ENCODE data around the gene SUV39H1. TPM values are rescaled to one million over a fixed set of nuclear protein-coding genes. Genes with fewer than 3 reads are reported as not detected.
"Not testable (repeated sequence)": the region's sequence is repeated elsewhere in the genome, so short reads cannot be mapped to it uniquely, and the experiment has no call there.

The SUV39H1 gene
- total RNA-seq, 2 donors from 2014 or later: 3.8 to 8.0 TPM

- Histone ChIP-seq H3K9me3 (no peaks in the 10 kb centered on the region), H3K4me3 (no peak overlapping the region), H3K4me1 (no peaks in the 10 kb centered on the region), H3K36me3 (no peaks in the 10 kb centered on the region), H3K27ac (no peak overlapping the region), H3K27me3 (no peaks in the 10 kb centered on the region)
- TF ChIP-seq CTCF (IDR thresholded peaks at IDR 0.05): no peak
- DNase-seq (ENCODE audit: low spot score): no peak
These were observed 32.4 kb upstream of the SUV39H1 start for GRCh38 chrX:48664156-48664555.

DNA sequence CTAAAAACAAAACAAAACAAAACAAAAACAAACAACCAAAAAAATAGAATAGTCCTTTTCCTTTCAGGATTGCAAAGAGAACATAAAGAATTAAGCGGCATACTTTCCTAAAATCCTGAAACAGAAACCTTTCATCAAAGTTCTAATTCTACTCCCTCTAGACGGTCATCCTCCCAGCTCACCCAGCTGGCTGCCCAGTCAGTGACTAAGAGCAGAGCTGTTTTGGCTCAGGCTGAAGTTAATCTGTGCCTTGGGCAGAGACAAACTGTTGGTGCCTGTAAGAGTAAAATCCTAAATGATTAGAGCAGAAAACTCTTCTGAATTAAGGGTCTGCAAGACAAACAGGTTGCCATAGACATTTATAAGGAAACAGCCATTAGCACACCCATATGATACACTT is 30.5 kb upstream of the SUV39H1 start:
- no peak for TF ChIP-seq CTCF (IDR thresholded peaks at IDR 0.05)
- H3K4me1 ChIP-seq: no peaks in the 10 kb centered on the region
- no peaks in the 10 kb centered on the region for H3K27me3 ChIP-seq
- no peak for DNase-seq (ENCODE audit: low spot score)
- no peaks in the 10 kb centered on the region for H3K9me3 ChIP-seq
- no peak overlapping the region for H3K4me3 ChIP-seq
- H3K36me3 ChIP-seq: no peaks in the 10 kb centered on the region
- H3K27ac ChIP-seq: no peak overlapping the region

DNA sequence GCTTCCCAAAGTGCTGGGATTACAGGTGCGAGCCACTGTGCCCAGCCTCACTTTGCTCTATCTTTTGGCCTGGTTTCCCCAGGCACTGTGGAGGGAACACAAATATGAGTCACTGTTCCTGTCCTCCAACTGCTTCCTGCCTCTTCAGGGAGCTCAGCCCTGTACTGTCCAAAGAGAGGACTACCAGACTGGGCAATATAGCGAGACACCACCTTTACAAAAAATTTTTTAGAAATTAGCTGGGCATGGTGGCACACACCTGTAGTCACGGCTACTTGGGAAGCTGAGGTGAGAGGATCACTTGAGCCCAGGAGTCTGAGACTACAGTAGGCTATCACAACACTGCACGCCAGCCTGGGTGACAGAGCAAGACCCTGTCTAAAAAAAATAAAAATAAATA is 29.9 kb upstream of the SUV39H1 start:
- DNase-seq (ENCODE audit: low spot score): no peak

DNA sequence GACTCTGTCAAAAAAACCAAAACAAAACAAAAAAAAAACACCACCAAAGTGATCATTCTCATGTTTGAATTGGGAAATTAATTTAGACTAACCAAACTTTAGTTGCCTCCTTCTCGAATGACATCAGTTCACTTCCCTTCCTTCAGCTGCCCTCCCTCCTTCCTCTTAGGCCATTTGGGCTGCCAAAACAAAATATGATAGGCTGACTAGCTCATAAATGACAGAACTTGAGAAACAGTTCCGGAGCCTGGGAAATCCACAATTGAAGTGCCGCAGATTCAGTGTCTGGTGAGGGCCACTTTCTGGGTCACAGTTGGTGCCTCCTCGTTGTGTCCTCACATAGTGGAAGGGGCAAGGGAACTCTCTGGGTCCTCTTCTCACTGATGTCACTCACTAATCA is 29.0 kb upstream of the SUV39H1 start:
- no peak overlapping the region for H3K27ac ChIP-seq
- DNase-seq (ENCODE audit: low spot score): no peak
- H3K9me3 ChIP-seq: no peaks in the 10 kb centered on the region
- H3K36me3 ChIP-seq: no peaks in the 10 kb centered on the region
- H3K27me3 ChIP-seq: no peaks in the 10 kb centered on the region
- H3K4me1 ChIP-seq: no peaks in the 10 kb centered on the region
- no peak for TF ChIP-seq CTCF (IDR thresholded peaks at IDR 0.05)
- H3K4me3 ChIP-seq: no peak overlapping the region

More for the DNA sequence above, 29.9 kb upstream of the SUV39H1 start:
- H3K27me3 ChIP-seq: no peaks in the 10 kb centered on the region
- H3K9me3 ChIP-seq: no peaks in the 10 kb centered on the region
- no peak overlapping the region for H3K4me3 ChIP-seq
- TF ChIP-seq CTCF (IDR thresholded peaks at IDR 0.05): no peak
- no peaks in the 10 kb centered on the region for H3K36me3 ChIP-seq
- H3K27ac ChIP-seq: no peak overlapping the region
- H3K4me1 ChIP-seq: no peaks in the 10 kb centered on the region

GRCh38 chrX:48668187-48668586 is 28.3 kb upstream of the SUV39H1 start:
- not testable (repeated sequence) for H3K9me3 ChIP-seq; H3K4me3 ChIP-seq; H3K4me1 ChIP-seq; H3K27ac ChIP-seq; H3K36me3 ChIP-seq; H3K27me3 ChIP-seq; DNase-seq (ENCODE audit: low spot score)

DNA sequence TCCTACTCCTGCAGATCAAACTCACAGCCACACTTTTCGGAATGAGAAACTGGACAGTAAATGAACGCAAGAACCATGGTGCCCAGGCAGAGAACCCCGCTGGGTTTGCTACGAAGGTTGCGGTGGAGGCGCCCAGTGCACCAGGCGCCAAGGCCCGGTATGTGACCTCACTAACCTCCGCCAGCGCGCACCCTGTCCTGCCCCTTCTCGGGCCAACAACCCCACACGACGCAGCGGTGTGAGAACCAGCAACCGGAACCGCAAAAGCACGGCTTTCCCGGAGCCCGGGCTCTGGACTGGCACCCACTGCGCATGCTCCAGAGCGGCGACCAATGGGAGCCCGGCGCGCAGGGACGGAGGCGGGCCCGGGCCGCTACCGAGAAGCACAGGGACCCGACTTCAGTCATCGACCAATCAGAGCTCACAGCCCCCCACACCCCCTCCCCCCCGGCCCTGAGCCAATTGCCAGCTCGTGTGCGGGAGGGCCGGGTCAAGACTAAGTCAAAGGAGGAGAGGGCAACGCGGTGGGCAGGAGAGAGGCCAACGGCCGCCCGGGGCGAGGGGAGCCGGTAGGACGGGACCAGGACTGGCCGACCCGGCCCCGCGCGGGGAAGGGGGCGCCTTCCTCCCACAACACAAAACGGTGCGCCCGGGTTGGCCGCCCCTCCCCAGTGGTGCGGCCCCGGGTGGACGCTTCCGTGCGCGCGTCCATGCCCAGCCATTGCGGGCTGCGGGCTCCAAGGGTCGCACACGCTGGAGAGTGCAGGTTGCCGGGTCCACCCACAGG is 20.2 kb upstream of the SUV39H1 start:
- no peaks in the 10 kb centered on the region for H3K36me3 ChIP-seq
- H3K9me3 ChIP-seq: no peaks in the 10 kb centered on the region
- peak; percentile 89 for DNase-seq (ENCODE audit: low spot score)
- TF ChIP-seq CTCF (IDR thresholded peaks at IDR 0.05): no peak
- peak overlapping the region; percentile 82 to 86 for H3K27ac ChIP-seq
- H3K4me1 ChIP-seq: peaks cover 0 to 7% of the 10 kb centered on the region in 2 donors
- H3K4me3 ChIP-seq: peak overlapping the region; percentile 54 to 75
- H3K27me3 ChIP-seq: no peaks in the 10 kb centered on the region
